ENCODE measurements around the gene NLRP9. TPM values are rescaled to one million over a fixed set of nuclear protein-coding genes. Genes with fewer than 3 reads are reported as not detected.

Gene NLRP9
- total and polyA plus RNA-seq, 7 experiments from 2014 or later: not detected

GRCh38 chr19:55666343-55667005, 71.7 kb downstream of the NLRP9 start:
- H3K27me3 Mint-ChIP-seq: no peaks in the 10 kb centered on the region
- H3K4me1 Mint-ChIP-seq: peaks cover 10 to 60% (median 36%) of the 10 kb centered on the region in 7 donors
- ATAC-seq (no peak), DNase-seq (no peak)
- intact Hi-C loops (cut with micrococcal nuclease): no loop called here
- Histone ChIP-seq H3K9me3 (ENCODE audit: control insufficient read depth in 2 of 3, low read length in 3 of 3) (no peaks in the 10 kb centered on the region), H3K27me3 (ENCODE audit: control insufficient read depth in 2 of 2, insufficient read depth in 2 of 2, low read length in 2 of 2) (no peaks in the 10 kb centered on the region), H3K36me3 (ENCODE audit: control insufficient read depth in 2 of 3, insufficient read depth in 3 of 3, low read length in 3 of 3) (peaks cover 35 to 98% (median 62%) of the 10 kb centered on the region in 3 experiments), H3K4me1 (ENCODE audit: control insufficient read depth in 2 of 2, insufficient read depth in 2 of 2, low read length in 2 of 2) (peaks cover 4 to 16% of the 10 kb centered on the region in 2 donors), H3K27ac (ENCODE audit: low read depth, low read length) (peak overlapping the region; percentile 34), H3K4me3 (ENCODE audit: low read length) (no peak overlapping the region)
- CTCF ChIA-PET: interaction anchor here (0.6 kb wide), 1 partner anchor 8 kb away, joined by 3 read pairs; no protein-coding TSS in a partner anchor
- H3K36me3 Mint-ChIP-seq: peaks cover 12 to 34% (median 18%) of the 10 kb centered on the region in 5 donors
- POLR2A ChIA-PET: no interaction called here
- H3K4me3 Mint-ChIP-seq: no peak overlapping the region
- H3K9me3 Mint-ChIP-seq: no peaks in the 10 kb centered on the region
- H3K27ac Mint-ChIP-seq: peak overlapping the region in 1 of 9 donors; percentile 71

- Histone ChIP-seq H3K9me3 (ENCODE audit: control insufficient read depth in 2 of 3, low read length in 3 of 3) (no peaks in the 10 kb centered on the region), H3K27ac (ENCODE audit: low read depth, low read length) (no peak overlapping the region), H3K36me3 (ENCODE audit: control insufficient read depth in 2 of 3, insufficient read depth in 3 of 3, low read length in 3 of 3) (peaks cover 47 to 98% (median 73%) of the 10 kb centered on the region in 3 experiments), H3K4me1 (ENCODE audit: control insufficient read depth in 2 of 2, insufficient read depth in 2 of 2, low read length in 2 of 2) (peaks cover under 1 to 16% of the 10 kb centered on the region in 2 donors), H3K27me3 (ENCODE audit: control insufficient read depth in 2 of 2, insufficient read depth in 2 of 2, low read length in 2 of 2) (no peaks in the 10 kb centered on the region), H3K4me3 (ENCODE audit: low read length) (no peak overlapping the region)
- ChIA-PET POLR2A (interaction anchor here (1.4 kb wide), 1 partner anchor 10 kb away, joined by 4 read pairs; no protein-coding TSS in a partner anchor), CTCF (no interaction called here)
- peaks cover 12 to 32% (median 19%) of the 10 kb centered on the region in 5 donors for H3K36me3 Mint-ChIP-seq
- H3K27me3 Mint-ChIP-seq: no peaks in the 10 kb centered on the region
- H3K4me1 Mint-ChIP-seq: peaks cover 10 to 61% (median 36%) of the 10 kb centered on the region in 7 donors
- no peak for DNase-seq
- no peak overlapping the region for H3K4me3 Mint-ChIP-seq
- no peak for ATAC-seq
- no peaks in the 10 kb centered on the region for H3K9me3 Mint-ChIP-seq
- intact Hi-C loops (cut with micrococcal nuclease): no loop called here
- peak overlapping the region in 3 of 9 donors; percentile 1 to 72 (median 55) for H3K27ac Mint-ChIP-seq
These were observed 74.2 kb downstream of the NLRP9 start for GRCh38 chr19:55663846-55664536.

GRCh38 chr19:55661826-55662225, 76.4 kb downstream of the NLRP9 start:
- H3K4me1 Mint-ChIP-seq: peaks cover 23 to 74% (median 50%) of the 10 kb centered on the region in 7 donors

GRCh38 chr19:55660991-55661390, 77.2 kb downstream of the NLRP9 start:
- no peaks in the 10 kb centered on the region for H3K9me3 Mint-ChIP-seq
- peak overlapping the region in 1 of 10 donors; percentile 68 for H3K4me3 Mint-ChIP-seq
- no peak for DNase-seq
- peaks cover 12 to 30% (median 25%) of the 10 kb centered on the region in 5 donors for H3K36me3 Mint-ChIP-seq
- ChIA-PET POLR2A (no interaction called here), CTCF (no interaction called here)
- H3K9me3 ChIP-seq (ENCODE audit: control insufficient read depth in 2 of 3, low read length in 3 of 3): no peaks in the 10 kb centered on the region
- H3K27ac Mint-ChIP-seq: peak overlapping the region in 1 of 9 donors; percentile 52
- no peak overlapping the region for H3K4me3 ChIP-seq (ENCODE audit: low read length)
- no peaks in the 10 kb centered on the region for H3K27me3 Mint-ChIP-seq
- peak overlapping the region; percentile 27 for H3K27ac ChIP-seq (ENCODE audit: low read depth, low read length)
- intact Hi-C loops (cut with micrococcal nuclease): no loop called here
- H3K4me1 ChIP-seq (ENCODE audit: control insufficient read depth in 2 of 2, insufficient read depth in 2 of 2, low read length in 2 of 2): peaks cover 26 to 45% of the 10 kb centered on the region in 2 donors
- H3K36me3 ChIP-seq (ENCODE audit: control insufficient read depth in 2 of 3, insufficient read depth in 3 of 3, low read length in 3 of 3): peaks cover 40 to 83% (median 57%) of the 10 kb centered on the region in 3 experiments
- H3K4me1 Mint-ChIP-seq: peaks cover 31 to 77% (median 52%) of the 10 kb centered on the region in 7 donors
- no peaks in the 10 kb centered on the region for H3K27me3 ChIP-seq (ENCODE audit: control insufficient read depth in 2 of 2, insufficient read depth in 2 of 2, low read length in 2 of 2)
- ATAC-seq: no peak

More at GRCh38 chr19:55661826-55662225, 76.4 kb downstream of the NLRP9 start:
- Histone ChIP-seq H3K4me3 (ENCODE audit: low read length) (no peak overlapping the region), H3K27me3 (ENCODE audit: control insufficient read depth in 2 of 2, insufficient read depth in 2 of 2, low read length in 2 of 2) (no peaks in the 10 kb centered on the region), H3K4me1 (ENCODE audit: control insufficient read depth in 2 of 2, insufficient read depth in 2 of 2, low read length in 2 of 2) (peaks cover 18 to 37% of the 10 kb centered on the region in 2 donors), H3K27ac (ENCODE audit: low read depth, low read length) (no peak overlapping the region), H3K36me3 (ENCODE audit: control insufficient read depth in 2 of 3, insufficient read depth in 3 of 3, low read length in 3 of 3) (peaks cover 40 to 86% (median 63%) of the 10 kb centered on the region in 3 experiments), H3K9me3 (ENCODE audit: control insufficient read depth in 2 of 3, low read length in 3 of 3) (no peaks in the 10 kb centered on the region)
- POLR2A ChIA-PET: no interaction called here
- CTCF ChIA-PET: no interaction called here
- DNase-seq: no peak
- H3K4me3 Mint-ChIP-seq: peak overlapping the region in 1 of 10 donors; percentile 68
- H3K27ac Mint-ChIP-seq: peak overlapping the region in 3 of 9 donors; percentile 59 to 72 (median 66)
- ATAC-seq: no peak
- no peaks in the 10 kb centered on the region for H3K9me3 Mint-ChIP-seq
- no peaks in the 10 kb centered on the region for H3K27me3 Mint-ChIP-seq
- peaks cover 12 to 29% (median 25%) of the 10 kb centered on the region in 5 donors for H3K36me3 Mint-ChIP-seq
- intact Hi-C loops (cut with micrococcal nuclease): no loop called here

GRCh38 chr19:55660404-55660803, 77.8 kb downstream of the NLRP9 start:
- Mint-ChIP-seq H3K9me3 (no peaks in the 10 kb centered on the region), H3K4me1 (peaks cover 36 to 79% (median 57%) of the 10 kb centered on the region in 7 donors), H3K27me3 (no peaks in the 10 kb centered on the region), H3K27ac (peak overlapping the region in 2 of 9 donors; percentile 2 to 72), H3K36me3 (peaks cover 12 to 33% (median 23%) of the 10 kb centered on the region in 5 donors), H3K4me3 (no peak overlapping the region)
- DNase-seq (no peak), ATAC-seq (no peak)
- H3K27ac ChIP-seq (ENCODE audit: low read depth, low read length): no peak overlapping the region
- ChIA-PET CTCF (interaction anchor here (0.5 kb wide), 1 partner anchor 1358 kb away, joined by 5 read pairs; no protein-coding TSS in a partner anchor), POLR2A (no interaction called here)
- H3K36me3 ChIP-seq (ENCODE audit: control insufficient read depth in 2 of 3, insufficient read depth in 3 of 3, low read length in 3 of 3): peaks cover 40 to 77% (median 53%) of the 10 kb centered on the region in 3 experiments
- no peaks in the 10 kb centered on the region for H3K9me3 ChIP-seq (ENCODE audit: control insufficient read depth in 2 of 3, low read length in 3 of 3)
- H3K27me3 ChIP-seq (ENCODE audit: control insufficient read depth in 2 of 2, insufficient read depth in 2 of 2, low read length in 2 of 2): no peaks in the 10 kb centered on the region
- no peak overlapping the region for H3K4me3 ChIP-seq (ENCODE audit: low read length)
- peaks cover 31 to 48% of the 10 kb centered on the region in 2 donors for H3K4me1 ChIP-seq (ENCODE audit: control insufficient read depth in 2 of 2, insufficient read depth in 2 of 2, low read length in 2 of 2)
- intact Hi-C loops (cut with micrococcal nuclease): no loop called here

GRCh38 chr19:55659822-55660221, 78.4 kb downstream of the NLRP9 start:
- Histone ChIP-seq H3K4me1 (ENCODE audit: control insufficient read depth in 2 of 2, insufficient read depth in 2 of 2, low read length in 2 of 2) (peaks cover 31 to 48% of the 10 kb centered on the region in 2 donors), H3K9me3 (ENCODE audit: control insufficient read depth in 2 of 3, low read length in 3 of 3) (no peaks in the 10 kb centered on the region), H3K27ac (ENCODE audit: low read depth, low read length) (peak overlapping the region; percentile 52), H3K27me3 (ENCODE audit: control insufficient read depth in 2 of 2, insufficient read depth in 2 of 2, low read length in 2 of 2) (no peaks in the 10 kb centered on the region), H3K4me3 (ENCODE audit: low read length) (no peak overlapping the region), H3K36me3 (ENCODE audit: control insufficient read depth in 2 of 3, insufficient read depth in 3 of 3, low read length in 3 of 3) (peaks cover 40 to 73% (median 53%) of the 10 kb centered on the region in 3 experiments)
- H3K4me1 Mint-ChIP-seq: peaks cover 36 to 79% (median 57%) of the 10 kb centered on the region in 7 donors
- H3K4me3 Mint-ChIP-seq: peak overlapping the region in 6 of 10 donors; percentile 47 to 83 (median 60)
- CTCF ChIA-PET: interaction anchor here (0.5 kb wide), 1 partner anchor 1357 kb away, joined by 5 read pairs; no protein-coding TSS in a partner anchor
- POLR2A ChIA-PET: no interaction called here
- H3K27me3 Mint-ChIP-seq: no peaks in the 10 kb centered on the region
- H3K9me3 Mint-ChIP-seq: no peaks in the 10 kb centered on the region
- DNase-seq: no peak
- intact Hi-C loops (cut with micrococcal nuclease): loop anchor here (5.0 to 10.0 kb wide), 3 partner anchors 655 to 1793 kb away; partner anchors contain the start of genes MYADM (in 1 of the 2) and ZSCAN5A (in 1 of the 2)
- no peak for ATAC-seq
- peaks cover 12 to 32% (median 23%) of the 10 kb centered on the region in 5 donors for H3K36me3 Mint-ChIP-seq
- peak overlapping the region in 6 of 9 donors; percentile 19 to 90 (median 54) for H3K27ac Mint-ChIP-seq

All from naive thymus-derived CD4-positive, alpha-beta T cell (primary cell).